HCT116 (cell line): ENCODE results near the gene AP2A1. TPM values are rescaled to one million over a fixed set of nuclear protein-coding genes. Genes with fewer than 3 reads are reported as not detected.
A peak's percentile ranks its signal among the peaks of the same experiment; 100 is the strongest.

Experiments used
- ATAC-seq: fragments of 200-7000 bp; cut with Tn5 transposase; 2 replicates; pipeline ENCODE4 v1.9.1; 2020; ENCODE audit warnings: mild to moderate bottlenecking, moderate library complexity
- BruUV-seq: library from RNA; stranded (reverse); fragments of 400-500 nt; replicated peaks from 2 replicates; lab custom pipeline; 2021; lab: Mats Ljungman, UMichigan
- CTCF ChIA-PET: fragments of 300-600 bp; sonication (Branson Sonifier 250); formaldehyde crosslinking; loops from one replicate; lab custom pipeline; 2021; ENCODE audit warnings: antibody characterized with exemption; lab: Charles Lee
- POLR2A ChIA-PET: fragments of 300-600, 350-600 bp; sonication (Branson Sonifier 250); formaldehyde crosslinking; loops from one replicate; lab custom pipeline; 2021; ENCODE audit warnings: antibody characterized with exemption; lab: Charles Lee
- RAD21 ChIA-PET, 2 experiments: fragments of 300-600 bp; sonication (Branson Sonifier 250); formaldehyde crosslinking; loops; one replicate each; lab custom pipeline; 2023; ENCODE audit warnings: low total read pairs in 2 of 2; ENCODE audit not compliant: uncharacterized antibody in 2 of 2, unreplicated experiment in 2 of 2, low non-redundant PET in 1 of 2; lab: Charles Lee
- DNase-seq: peaks from one replicate; pipeline ENCODE4 v3.0.0-alpha.2; 2010; ENCODE audit warnings: low read depth, low spot score
- H2AFZ ChIP-seq: fragments of 200-600 bp; shearing (Covaris generic), sonication (generic); 2 replicates; pipeline ENCODE4 v1.6.1; 2017; ENCODE audit warnings: low read depth, mixed run types, mixed read lengths, antibody characterized with exemption, low read length; ENCODE audit not compliant: poor library complexity, severe bottlenecking
- H3K27ac ChIP-seq: 2 replicates; pipeline ENCODE4 v1.5.1; 2012; ENCODE audit warnings: low read depth, low read length
- H3K27me3 ChIP-seq: fragments of 200-600 bp; sonication (generic); 2 replicates; pipeline ENCODE4 v1.6.1; 2016; ENCODE audit warnings: mixed run types, low read length, mixed read lengths; ENCODE audit not compliant: insufficient read depth
- H3K36me3 ChIP-seq, 2 experiments: fragments of 200-500 bp in 1 of 2; fragments of 200-600 bp in 1 of 2; sonication (Bioruptor generic) in 1 of 2; sonication (generic) in 1 of 2; 2 replicates each; pipeline versions ENCODE4 v1.5.1 to v1.6.1; 2014 to 2016; ENCODE audit warnings: low read length in 2 of 2, inconsistent platforms in 1 of 2, mixed read lengths in 1 of 2, mixed run types in 1 of 2; ENCODE audit not compliant: insufficient read depth in 2 of 2, control insufficient read depth in 1 of 2
- H3K4me1 ChIP-seq, 2 experiments: fragments of 200-600 bp in 1 of 2; sonication (generic) in 1 of 2; 2 replicates each; pipeline versions ENCODE4 v1.5.1 to v1.6.1; 2012 to 2017; ENCODE audit warnings: low read length in 2 of 2, inconsistent platforms in 1 of 2, mild to moderate bottlenecking in 1 of 2, mixed read lengths in 1 of 2, mixed run types in 1 of 2, moderate library complexity in 1 of 2; ENCODE audit not compliant: insufficient read depth in 2 of 2, control insufficient read depth in 1 of 2
- H3K4me2 ChIP-seq: fragments of 200-600 bp; sonication (generic); 2 replicates; pipeline ENCODE4 v1.6.1; 2017; ENCODE audit warnings: mixed run types, low read length, mixed read lengths
- H3K4me3 ChIP-seq, 2 experiments: fragments of 200-600 bp in 1 of 2; sonication (generic) in 1 of 2; replicated peaks in 1 of 2; 2 replicates each; pipeline ENCODE4 v1.5.1; 2011 to 2016; ENCODE audit warnings: low read length in 2 of 2, control low read depth in 1 of 2, low read depth in 1 of 2, mild to moderate bottlenecking in 1 of 2, mixed read lengths in 1 of 2, mixed run types in 1 of 2
- H3K79me2 ChIP-seq: fragments of 200-600 bp; sonication (generic); 2 replicates; pipeline ENCODE4 v1.6.1; 2017; ENCODE audit warnings: mild to moderate bottlenecking, mixed run types, low read length, moderate library complexity, mixed read lengths; ENCODE audit not compliant: insufficient read depth
- H3K9ac ChIP-seq: fragments of 200-600 bp; sonication (generic); 2 replicates; pipeline ENCODE4 v1.6.1; 2016; ENCODE audit warnings: low read length, mixed read lengths
- H3K9me2 ChIP-seq: fragments of 200-600 bp; sonication (generic), shearing (Covaris generic); 2 replicates; pipeline ENCODE4 v1.6.1; 2017; ENCODE audit warnings: mixed run types, mild to moderate bottlenecking, moderate library complexity; ENCODE audit not compliant: insufficient read depth
- H3K9me3 ChIP-seq, 2 experiments: fragments of 200-500 bp in 1 of 2; fragments of 200-600 bp in 1 of 2; sonication (Bioruptor generic) in 1 of 2; sonication (generic) in 1 of 2; 2 replicates each; pipeline ENCODE4 v1.6.1; 2014 to 2017; ENCODE audit warnings: low read length in 2 of 2, mixed read lengths in 2 of 2, inconsistent platforms in 1 of 2, low read depth in 1 of 2, mild to moderate bottlenecking in 1 of 2, mixed run types in 1 of 2, moderate library complexity in 1 of 2; ENCODE audit not compliant: control insufficient read depth in 1 of 2, insufficient read depth in 1 of 2
- H4K20me1 ChIP-seq: fragments of 200-600 bp; sonication (generic), shearing (Covaris generic); 2 replicates; pipeline ENCODE4 v1.6.1; 2017; ENCODE audit warnings: mixed run types, mild to moderate bottlenecking, moderate library complexity; ENCODE audit not compliant: insufficient read depth
- CBX3 ChIP-seq: IDR thresholded peaks from 2 replicates; pipeline ENCODE4 v1.6.1; 2012; ENCODE audit warnings: low read depth
- EGR1 ChIP-seq: IDR thresholded peaks from 2 replicates; pipeline ENCODE4 v1.6.1; 2012; ENCODE audit warnings: low read depth
- ELF1 ChIP-seq: IDR thresholded peaks from 2 replicates; pipeline ENCODE4 v1.6.1; 2012; ENCODE audit warnings: low read depth, borderline replicate concordance
- EZH2 ChIP-seq: fragments of 200-600 bp; sonication (generic); IDR thresholded peaks from 2 replicates; pipeline ENCODE4 v1.6.1; 2017; ENCODE audit warnings: antibody characterized with exemption, mixed run types
- EZH2phosphoT487 ChIP-seq: fragments of 200-600 bp; IDR thresholded peaks from 2 replicates; pipeline ENCODE4 v1.6.1; 2018; ENCODE audit warnings: antibody characterized with exemption, borderline replicate concordance
- FOSL1 ChIP-seq: IDR thresholded peaks from 2 replicates; pipeline ENCODE4 v1.6.1; 2012; ENCODE audit warnings: low read depth
- RAD21 ChIP-seq: IDR thresholded peaks from 2 replicates; pipeline ENCODE4 v1.6.1; 2012; ENCODE audit warnings: low read depth, mild to moderate bottlenecking
- SRF ChIP-seq: IDR thresholded peaks from 2 replicates; pipeline ENCODE4 v1.6.1; 2012; ENCODE audit warnings: low read depth
- TCF7L2 ChIP-seq: IDR thresholded peaks from 2 replicates; pipeline ENCODE4 v1.7.0; 2011; ENCODE audit warnings: borderline replicate concordance, inconsistent platforms; ENCODE audit not compliant: insufficient read depth, insufficient read length; ENCODE audit errors: extremely low read depth
- ZFX ChIP-seq: fragments of 450-650 bp; IDR thresholded peaks from 2 replicates; pipeline ENCODE4 v1.6.1; 2017
- ZNF274 ChIP-seq: fragments of 200-500 bp; sonication (Bioruptor generic); IDR thresholded peaks from 2 replicates; pipeline ENCODE4 v1.6.1; 2014; ENCODE audit warnings: mild to moderate bottlenecking, low read depth, low read length, inconsistent platforms
- intact Hi-C: fragments of 100-400 bp; cut with micrococcal nuclease; formaldehyde crosslinking; loops from 2 replicates; pipeline ENCODE4 v1.10.0; 2022
- total RNA-seq: library from RNA; stranded (reverse); gene quantifications from one replicate; pipeline ENCODE4 v1.2.1, GENCODE V29; 2021; ENCODE audit not compliant: unreplicated experiment
- TF ChIP-seq, protein P1 (sequence below): IDR thresholded peaks from 2 replicates; pipeline ENCODE4 v1.6.1; 2012
- TF ChIP-seq, protein P2 (sequence below), 3 experiments: fragments of 200-600 bp in 1 of 3; sonication (generic) in 1 of 3; IDR thresholded peaks in 2 of 3; conservative IDR thresholded peaks in 1 of 3; 2 replicates each; pipeline ENCODE4 v1.5.1; 2012 to 2017; ENCODE audit warnings: low read depth in 2 of 3, low read length in 2 of 3, antibody characterized with exemption in 1 of 3, borderline replicate concordance in 1 of 3, control low read depth in 1 of 3, mild to moderate bottlenecking in 1 of 3, mixed read lengths in 1 of 3, mixed run types in 1 of 3, moderate library complexity in 1 of 3; ENCODE audit not compliant: insufficient read depth in 1 of 3

AP2A1 gene
- total RNA-seq, 1 experiment from 2014 or later, result 102 TPM

DNA sequence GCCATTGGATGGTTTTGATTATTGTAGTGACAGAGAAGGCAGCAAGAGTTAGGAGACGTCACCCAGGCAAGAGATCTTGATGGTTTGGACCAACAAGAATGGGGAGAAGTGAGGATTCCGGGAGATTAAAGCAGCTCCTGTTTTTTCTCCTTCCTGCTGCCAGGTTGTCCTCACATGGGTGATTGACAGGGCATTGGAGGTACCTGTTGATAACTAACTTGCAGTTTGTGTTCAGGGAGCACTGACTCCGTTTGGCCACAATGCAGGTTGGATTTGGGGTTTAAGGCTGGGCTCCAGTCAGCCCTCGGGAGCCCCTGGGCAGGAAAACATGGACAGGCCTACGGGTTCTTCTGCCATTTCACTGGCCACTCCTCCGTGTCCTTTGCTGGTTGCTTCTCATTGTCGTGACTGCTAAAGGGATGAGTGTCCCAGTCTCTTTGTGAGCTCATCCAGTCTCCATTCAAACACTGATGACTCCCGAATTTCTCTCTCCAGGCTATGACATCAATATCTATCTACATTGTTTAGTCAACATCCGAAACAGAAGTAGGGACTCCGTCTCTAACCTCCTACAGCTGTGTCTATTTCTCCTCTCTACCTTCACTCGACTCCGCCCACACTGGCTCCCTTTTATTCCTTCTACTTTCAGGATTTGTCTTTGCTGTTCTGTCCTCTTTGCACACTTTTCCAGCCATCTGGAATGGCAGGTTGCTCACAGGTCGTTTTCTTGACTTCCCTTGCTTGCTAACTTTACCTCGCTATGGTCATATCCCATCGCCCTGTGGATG lies 82.8 kb downstream of the AP2A1 start:
- ChIA-PET CTCF (interaction anchor here (0.9 kb wide), 1 partner anchor 99 kb away, joined by 3 read pairs; no protein-coding TSS in a partner anchor), RAD21 (no interaction called here), POLR2A (interaction anchor here (0.5 to 2.5 kb wide), 8 partner anchors 16 to 173 kb away, joined by 4 to 13 read pairs (median 5); partner anchors contain the start of genes AKT1S1, MED25, PRMT1 and TBC1D17)
- TSS peak; percentile 54 for BruUV-seq
- no peak for TF ChIP-seq TCF7L2
- TF ChIP-seq ZNF274, result no peak
- TF ChIP-seq ZFX, result no peak
- TF ChIP-seq EGR1, result no peak
- TF ChIP-seq, protein P1, sequence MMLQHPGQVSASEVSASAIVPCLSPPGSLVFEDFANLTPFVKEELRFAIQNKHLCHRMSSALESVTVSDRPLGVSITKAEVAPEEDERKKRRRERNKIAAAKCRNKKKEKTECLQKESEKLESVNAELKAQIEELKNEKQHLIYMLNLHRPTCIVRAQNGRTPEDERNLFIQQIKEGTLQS, result no peak
- no peak for TF ChIP-seq EZH2
- no peak for TF ChIP-seq ELF1
- no peak for TF ChIP-seq SRF
- no peak for TF ChIP-seq RAD21
- TF ChIP-seq, protein P2, sequence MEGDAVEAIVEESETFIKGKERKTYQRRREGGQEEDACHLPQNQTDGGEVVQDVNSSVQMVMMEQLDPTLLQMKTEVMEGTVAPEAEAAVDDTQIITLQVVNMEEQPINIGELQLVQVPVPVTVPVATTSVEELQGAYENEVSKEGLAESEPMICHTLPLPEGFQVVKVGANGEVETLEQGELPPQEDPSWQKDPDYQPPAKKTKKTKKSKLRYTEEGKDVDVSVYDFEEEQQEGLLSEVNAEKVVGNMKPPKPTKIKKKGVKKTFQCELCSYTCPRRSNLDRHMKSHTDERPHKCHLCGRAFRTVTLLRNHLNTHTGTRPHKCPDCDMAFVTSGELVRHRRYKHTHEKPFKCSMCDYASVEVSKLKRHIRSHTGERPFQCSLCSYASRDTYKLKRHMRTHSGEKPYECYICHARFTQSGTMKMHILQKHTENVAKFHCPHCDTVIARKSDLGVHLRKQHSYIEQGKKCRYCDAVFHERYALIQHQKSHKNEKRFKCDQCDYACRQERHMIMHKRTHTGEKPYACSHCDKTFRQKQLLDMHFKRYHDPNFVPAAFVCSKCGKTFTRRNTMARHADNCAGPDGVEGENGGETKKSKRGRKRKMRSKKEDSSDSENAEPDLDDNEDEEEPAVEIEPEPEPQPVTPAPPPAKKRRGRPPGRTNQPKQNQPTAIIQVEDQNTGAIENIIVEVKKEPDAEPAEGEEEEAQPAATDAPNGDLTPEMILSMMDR (IDR thresholded peaks at IDR 0.05 in 2 of 3, conservative IDR thresholded peaks at IDR 0.05 in 1 of 3; ENCODE audit: borderline replicate concordance in 1 of 3, insufficient read depth in 1 of 3, low read depth in 2 of 3, low read length in 2 of 3), result no peak
- no peak for TF ChIP-seq FOSL1
- TF ChIP-seq EZH2phosphoT487, result no peak
- TF ChIP-seq CBX3, result no peak
- Histone ChIP-seq H3K4me3 (peak overlapping the region; percentile 85 to 90), H3K9me3 (no peaks in the 10 kb centered on the region), H4K20me1 (no peaks in the 10 kb centered on the region), H3K9ac (peak overlapping the region; percentile 97; the same call in 1 of the 2 replicates), H2AFZ (no peak overlapping the region), H3K27me3 (no peaks in the 10 kb centered on the region), H3K36me3 (no peaks in the 10 kb centered on the region; a peak in 2 of 4 replicates), H3K27ac (peak overlapping the region; percentile 91), H3K4me1 (peaks cover 34 to 42% of the 10 kb centered on the region in 2 experiments), H3K9me2 (no peaks in the 10 kb centered on the region), H3K4me2 (peak overlapping the region; percentile 98), H3K79me2 (peaks cover 30% of the 10 kb centered on the region)
- ATAC-seq (no peak), DNase-seq (no peak)
- intact Hi-C loops, result no loop called here
